GM21825 (cell line): ENCODE data around the gene ICE1.
"Not testable (repeated sequence)": the region's sequence is repeated elsewhere in the genome, so short reads cannot be mapped to it uniquely, and the experiment has no call there.

ENCODE experiments used
- ATAC-seq: cut with Tn5 transposase; IDR thresholded peaks from one replicate; pipeline ENCODE4 v1.9.1; 2021; ENCODE audit warnings: mild to moderate bottlenecking, moderate library complexity; ENCODE audit not compliant: unreplicated experiment

The ICE1 gene

GRCh38 chr5:5432020-5432707 is 9.7 kb downstream of the ICE1 start:
- no peak for ATAC-seq

- ATAC-seq, result no peak
These were observed 13.8 kb downstream of the ICE1 start for GRCh38 chr5:5436203-5436760.

GRCh38 chr5:5437227-5438172 is 15.0 kb downstream of the ICE1 start:
- no peak for ATAC-seq

- no peak for ATAC-seq
These were observed 29.4 kb downstream of the ICE1 start for GRCh38 chr5:5451863-5452262.

- ATAC-seq, result no peak
These were observed 30.7 kb downstream of the ICE1 start for GRCh38 chr5:5453131-5453530.

- ATAC-seq, result no peak
These were observed 31.9 kb downstream of the ICE1 start for GRCh38 chr5:5454391-5454790.

- no peak for ATAC-seq
These were observed 34.4 kb downstream of the ICE1 start for GRCh38 chr5:5456858-5457257.

- no peak for ATAC-seq
These were observed 37.8 kb downstream of the ICE1 start for GRCh38 chr5:5460311-5460710.

- no peak for ATAC-seq
These were observed 38.5 kb downstream of the ICE1 start for GRCh38 chr5:5461012-5461411.

- ATAC-seq, result no peak
These were observed 41.7 kb downstream of the ICE1 start for GRCh38 chr5:5464036-5464715.

GRCh38 chr5:5466227-5466626 is 43.8 kb downstream of the ICE1 start:
- no peak for ATAC-seq

GRCh38 chr5:5467737-5468136 is 45.3 kb downstream of the ICE1 start:
- ATAC-seq, result no peak

- no peak for ATAC-seq
These were observed 48.5 kb downstream of the ICE1 start for GRCh38 chr5:5470933-5471332.

GRCh38 chr5:5473226-5473625 is 50.7 kb downstream of the ICE1 start:
- ATAC-seq, result no peak

GRCh38 chr5:5474961-5475360 is 52.5 kb downstream of the ICE1 start:
- no peak for ATAC-seq

GRCh38 chr5:5475975-5476374 is 53.5 kb downstream of the ICE1 start:
- ATAC-seq, result no peak

- ATAC-seq, result not testable (repeated sequence)
These were observed 57.1 kb downstream of the ICE1 start for GRCh38 chr5:5479578-5479977.

- ATAC-seq, result no peak
These were observed 58.1 kb downstream of the ICE1 start for GRCh38 chr5:5480481-5481111.

GRCh38 chr5:5481206-5481605 is 58.7 kb downstream of the ICE1 start:
- no peak for ATAC-seq

GRCh38 chr5:5481633-5482032 is 59.2 kb downstream of the ICE1 start:
- no peak for ATAC-seq

- ATAC-seq, result no peak
These were observed 60.9 kb downstream of the ICE1 start for GRCh38 chr5:5483350-5483749.
